BLaER1 treated with 17β-estradiol and CSF1 and Interleukin-3, amounts not matched to agents 10 nM and 100 nM (cell line): ENCODE results near the gene HSFY2.
"Not testable (repeated sequence)": the region's sequence is repeated elsewhere in the genome, so short reads cannot be mapped to it uniquely, and the experiment has no call there.

Source experiments
- H3K27ac ChIP-seq, 11 experiments: shearing (Covaris generic); formaldehyde crosslinking; 2 replicates each; pipeline ENCODE4 v1.8.1; 2022
- H3K27me3 ChIP-seq, 11 experiments: shearing (Covaris generic); formaldehyde crosslinking; 2 replicates each; pipeline ENCODE4 v1.8.1; 2022
- H3K36me3 ChIP-seq, 11 experiments: shearing (Covaris generic); formaldehyde crosslinking; 2 replicates each; pipeline ENCODE4 v1.8.1; 2022
- H3K4me1 ChIP-seq, 10 experiments: shearing (Covaris generic); formaldehyde crosslinking; 2 replicates each; pipeline ENCODE4 v1.8.1; 2022
- H3K4me2 ChIP-seq, 11 experiments: shearing (Covaris generic); formaldehyde crosslinking; 2 replicates each; pipeline ENCODE4 v1.8.1; 2022
- H3K4me3 ChIP-seq, 10 experiments: shearing (Covaris generic); formaldehyde crosslinking; 2 replicates each; pipeline ENCODE4 v1.8.1; 2022
- H3K9ac ChIP-seq, 11 experiments: shearing (Covaris generic); formaldehyde crosslinking; 2 replicates each; pipeline ENCODE4 v1.8.1; 2022
- H3K9me3 ChIP-seq, 11 experiments: shearing (Covaris generic); formaldehyde crosslinking; replicated peaks in 1 of 11; 2 replicates each; pipeline ENCODE4 v1.8.1; 2022
- H4K20me1 ChIP-seq, 11 experiments: shearing (Covaris generic); formaldehyde crosslinking; 2 replicates each; pipeline ENCODE4 v1.8.1; 2022

Gene HSFY2, protein sequence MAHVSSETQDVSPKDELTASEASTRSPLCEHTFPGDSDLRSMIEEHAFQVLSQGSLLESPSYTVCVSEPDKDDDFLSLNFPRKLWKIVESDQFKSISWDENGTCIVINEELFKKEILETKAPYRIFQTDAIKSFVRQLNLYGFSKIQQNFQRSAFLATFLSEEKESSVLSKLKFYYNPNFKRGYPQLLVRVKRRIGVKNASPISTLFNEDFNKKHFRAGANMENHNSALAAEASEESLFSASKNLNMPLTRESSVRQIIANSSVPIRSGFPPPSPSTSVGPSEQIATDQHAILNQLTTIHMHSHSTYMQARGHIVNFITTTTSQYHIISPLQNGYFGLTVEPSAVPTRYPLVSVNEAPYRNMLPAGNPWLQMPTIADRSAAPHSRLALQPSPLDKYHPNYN

DNA sequence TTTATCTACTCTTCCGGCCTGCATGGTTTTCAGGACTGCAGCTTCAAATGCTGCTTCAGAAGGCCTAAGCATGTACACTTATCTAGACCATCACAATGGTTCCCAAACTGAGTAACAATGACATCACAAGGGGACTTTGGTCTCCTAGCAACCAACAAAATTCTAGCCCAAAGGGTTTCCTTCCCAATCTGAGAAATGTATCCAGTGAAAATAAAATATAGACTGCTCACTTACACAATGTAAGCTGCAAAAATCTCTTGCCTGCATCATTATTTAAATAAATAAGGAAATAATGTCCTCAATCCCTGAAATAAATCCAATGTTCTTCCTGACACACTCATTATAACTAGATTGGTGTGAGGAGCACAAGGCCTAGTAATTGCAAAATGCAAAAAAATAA is at the start of gene HSFY2:
HSFY2 (minus strand) TSS at position 101 of the 400 bp plus-strand sequence. CDS start 117 bp downstream, outside the sequence.
- H3K27me3 ChIP-seq, H3K9me3 ChIP-seq, H4K20me1 ChIP-seq, H3K4me1 ChIP-seq, H3K9ac ChIP-seq, H3K4me2 ChIP-seq, H3K36me3 ChIP-seq, H3K4me3 ChIP-seq, H3K27ac ChIP-seq: not testable (repeated sequence)

DNA sequence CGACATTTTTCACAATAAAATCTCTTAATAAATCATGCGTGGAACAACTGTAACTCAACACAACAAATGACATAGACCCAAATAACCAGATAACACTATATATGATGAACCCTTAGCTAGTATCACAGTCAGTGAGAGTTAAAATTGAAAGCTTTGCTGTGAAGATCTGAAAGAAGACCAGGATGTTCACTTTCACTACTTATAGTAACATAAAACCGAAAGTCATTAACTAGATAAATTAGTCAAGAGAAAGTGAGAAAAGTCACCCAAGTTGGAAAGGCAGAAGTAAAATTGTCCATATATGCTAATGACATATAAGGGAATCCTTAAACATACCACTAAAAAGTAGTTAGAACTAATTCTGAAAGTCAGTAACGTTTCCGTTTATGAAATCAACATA is 42.2 kb upstream of the HSFY2 start:
- H3K4me3 ChIP-seq, H4K20me1 ChIP-seq, H3K4me1 ChIP-seq, H3K9me3 ChIP-seq, H3K9ac ChIP-seq, H3K27me3 ChIP-seq, H3K4me2 ChIP-seq, H3K36me3 ChIP-seq, H3K27ac ChIP-seq: not testable (repeated sequence)

DNA sequence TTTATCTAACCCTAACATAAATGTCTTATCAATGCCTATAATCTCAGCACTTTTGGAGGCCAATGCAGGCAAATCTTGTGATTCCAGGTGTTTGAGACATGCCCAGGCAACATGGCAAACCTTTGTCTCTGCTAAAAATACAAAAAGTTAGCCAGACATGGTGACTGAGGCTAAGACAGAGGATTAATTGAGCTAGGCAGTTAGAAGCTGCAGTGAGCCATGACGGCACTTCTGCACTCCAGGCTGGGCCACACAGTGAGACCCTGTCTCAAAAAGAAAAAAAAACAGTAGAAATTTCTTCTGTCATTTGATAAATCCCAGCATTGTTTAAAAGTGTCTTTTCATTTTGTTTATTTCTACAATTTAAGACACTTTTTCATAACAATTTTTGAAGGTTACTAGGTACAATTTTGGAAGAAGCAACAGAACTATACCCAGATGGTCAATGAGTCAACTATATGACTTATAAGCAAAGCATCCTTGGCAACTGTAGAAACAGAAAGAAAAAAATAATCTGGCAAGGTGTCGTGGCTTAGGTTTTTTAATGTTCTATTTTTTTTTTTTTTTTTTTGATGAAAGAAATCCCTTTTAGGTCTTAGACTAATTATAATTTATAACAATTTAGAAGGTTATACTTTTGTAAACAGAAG is 15.3 kb upstream of the HSFY2 start:
- H3K4me3 ChIP-seq, H4K20me1 ChIP-seq, H3K4me1 ChIP-seq, H3K27me3 ChIP-seq, H3K9ac ChIP-seq, H3K9me3 ChIP-seq, H3K36me3 ChIP-seq, H3K4me2 ChIP-seq, H3K27ac ChIP-seq: not testable (repeated sequence)

DNA sequence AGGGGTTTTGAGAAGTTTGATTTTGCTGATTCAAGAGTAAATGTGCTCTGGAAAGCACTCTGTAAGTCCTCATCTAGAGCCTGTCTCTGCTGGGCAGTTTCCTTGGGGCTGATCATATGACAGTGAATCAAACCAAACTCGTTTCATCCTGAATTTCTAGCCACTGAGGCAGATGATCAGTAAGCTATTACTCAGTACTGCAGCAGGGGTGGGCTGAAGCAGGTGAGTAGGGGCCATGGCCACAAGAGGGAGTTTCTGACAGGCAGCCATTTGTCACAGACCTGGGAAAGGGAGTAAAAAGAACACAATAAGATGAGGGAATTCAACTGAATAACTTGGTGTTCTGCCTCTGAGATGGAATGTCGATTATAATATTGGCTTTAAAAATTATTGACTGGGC is 19.5 kb downstream of the HSFY2 start:
- not testable (repeated sequence) for H3K9me3 ChIP-seq, H3K36me3 ChIP-seq, H3K27ac ChIP-seq, H4K20me1 ChIP-seq, H3K4me2 ChIP-seq, H3K4me1 ChIP-seq, H3K27me3 ChIP-seq, H3K4me3 ChIP-seq, H3K9ac ChIP-seq

DNA sequence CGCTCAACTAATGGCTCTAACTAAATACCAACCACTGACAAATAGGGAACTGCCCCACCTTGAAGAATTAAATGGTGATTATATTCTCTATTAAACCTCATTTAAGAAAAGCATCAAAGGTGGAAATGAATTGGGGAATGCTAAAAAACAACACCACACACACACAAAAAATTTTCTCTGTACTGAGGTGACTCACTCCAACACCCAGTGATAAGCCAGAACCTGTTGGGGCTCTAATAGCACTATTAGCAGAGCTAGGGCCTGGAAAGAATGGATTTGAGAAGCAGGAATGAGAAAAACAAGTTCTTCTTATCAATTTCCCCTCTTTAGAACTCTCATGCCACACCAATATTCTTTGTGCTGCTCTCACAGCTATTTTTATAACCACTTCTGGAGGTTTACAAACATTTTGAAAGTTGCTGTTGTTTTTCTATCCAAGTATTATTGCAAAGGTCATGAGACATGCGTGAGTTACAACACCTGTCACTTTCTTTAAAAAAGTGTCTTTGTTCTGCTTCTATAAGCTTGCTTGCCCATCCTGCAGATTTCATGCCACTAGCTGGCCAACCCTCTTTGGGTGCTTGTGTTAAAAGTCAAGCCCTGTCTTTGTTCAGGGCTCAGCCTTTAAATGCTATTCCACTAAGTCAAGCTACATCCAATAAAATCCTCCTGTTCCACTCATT is 20.3 kb downstream of the HSFY2 start:
- not testable (repeated sequence) for H3K27ac ChIP-seq, H3K36me3 ChIP-seq, H3K4me1 ChIP-seq, H3K27me3 ChIP-seq, H4K20me1 ChIP-seq, H3K4me2 ChIP-seq, H3K4me3 ChIP-seq, H3K9me3 ChIP-seq, H3K9ac ChIP-seq

DNA sequence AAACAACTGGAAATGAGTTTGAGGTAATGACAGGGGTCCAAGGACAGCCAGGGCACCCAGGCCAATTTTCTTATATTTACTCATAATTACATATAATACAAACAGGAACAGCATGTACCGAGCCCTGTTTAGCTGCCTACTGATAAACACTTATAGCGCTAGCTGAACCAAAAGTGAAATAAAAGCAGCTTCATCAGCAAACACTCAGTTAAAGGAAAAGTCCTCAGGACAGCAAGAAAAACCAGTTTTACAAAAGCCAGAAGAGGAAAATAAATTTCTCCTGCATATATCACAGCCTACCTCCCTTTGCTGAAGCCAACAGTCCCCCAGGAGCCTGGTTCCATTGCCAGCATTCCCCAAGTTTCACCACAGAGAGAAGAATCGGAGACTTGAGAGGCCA is 49.8 kb downstream of the HSFY2 start:
- H3K9ac ChIP-seq, H3K4me2 ChIP-seq, H3K4me1 ChIP-seq, H3K27ac ChIP-seq, H3K4me3 ChIP-seq, H4K20me1 ChIP-seq, H3K9me3 ChIP-seq, H3K36me3 ChIP-seq, H3K27me3 ChIP-seq: not testable (repeated sequence)
